Nephron (organoid): Measurements from ENCODE around the gene MYO16.

ENCODE experiments used
- H3K27ac Mint-ChIP-seq, 3 experiments: 2 replicates each; pipeline ENCODE4 v1.8.0; 2020; ENCODE audit warnings: mixed read lengths in 3 of 3, mild to moderate bottlenecking in 2 of 3, moderate library complexity in 1 of 3
- H3K27me3 Mint-ChIP-seq: 2 replicates; pipeline ENCODE4 v1.8.0; 2021; ENCODE audit warnings: low read depth, mild to moderate bottlenecking, moderate library complexity, mixed read lengths
- H3K36me3 Mint-ChIP-seq: 2 replicates; pipeline ENCODE4 v1.8.0; 2020; ENCODE audit warnings: low read depth, mixed read lengths
- H3K4me1 Mint-ChIP-seq: 2 replicates; pipeline ENCODE4 v1.8.0; 2020; ENCODE audit warnings: mixed read lengths
- H3K4me3 Mint-ChIP-seq, 3 experiments: 2 replicates each; pipeline ENCODE4 v1.8.0; 2020; ENCODE audit warnings: mild to moderate bottlenecking in 3 of 3, mixed read lengths in 3 of 3, moderate library complexity in 2 of 3
- H3K9me3 Mint-ChIP-seq: 2 replicates; pipeline ENCODE4 v1.8.0; 2020; ENCODE audit warnings: mixed read lengths
- CTCF ChIP-seq, 3 experiments: fragments of 200-600 bp; sonication (generic); IDR thresholded peaks; one replicate each; pipeline ENCODE4 v1.5.0; 2021; ENCODE audit warnings: antibody characterized with exemption in 3 of 3; ENCODE audit not compliant: unreplicated experiment in 3 of 3

Gene MYO16

GRCh38 chr13:108812661-108813060 lies 183.2 kb downstream of the MYO16 start:
- H3K4me3 Mint-ChIP-seq, result no peak overlapping the region
- H3K36me3 Mint-ChIP-seq, result peaks cover 5% of the 10 kb centered on the region
- no peak for TF ChIP-seq CTCF (IDR thresholded peaks at IDR 0.05; ENCODE audit: unreplicated experiment in 3 of 3)
- peaks cover 20% of the 10 kb centered on the region for H3K4me1 Mint-ChIP-seq
- no peaks in the 10 kb centered on the region for H3K9me3 Mint-ChIP-seq
- peak overlapping the region; percentile 12 to 64 (median 21) for H3K27ac Mint-ChIP-seq
- no peaks in the 10 kb centered on the region for H3K27me3 Mint-ChIP-seq

GRCh38 chr13:108813587-108814170 lies 184.3 kb downstream of the MYO16 start:
- peak overlapping the region in 2 of 3 experiments; percentile 50 to 59 for H3K27ac Mint-ChIP-seq
- peaks cover 20% of the 10 kb centered on the region for H3K4me1 Mint-ChIP-seq
- H3K27me3 Mint-ChIP-seq, result no peaks in the 10 kb centered on the region
- H3K9me3 Mint-ChIP-seq, result no peaks in the 10 kb centered on the region
- TF ChIP-seq CTCF (IDR thresholded peaks at IDR 0.05; ENCODE audit: unreplicated experiment in 3 of 3), result no peak
- H3K36me3 Mint-ChIP-seq, result peaks cover 5% of the 10 kb centered on the region
- no peak overlapping the region for H3K4me3 Mint-ChIP-seq

GRCh38 chr13:108816375-108816774 lies 187.0 kb downstream of the MYO16 start:
- Mint-ChIP-seq H3K36me3 (peaks cover 5% of the 10 kb centered on the region), H3K27ac (peak overlapping the region in 2 of 3 experiments; percentile 28 to 67), H3K9me3 (no peaks in the 10 kb centered on the region), H3K27me3 (no peaks in the 10 kb centered on the region), H3K4me3 (no peak overlapping the region), H3K4me1 (peaks cover 18% of the 10 kb centered on the region)
- no peak for TF ChIP-seq CTCF (IDR thresholded peaks at IDR 0.05; ENCODE audit: unreplicated experiment in 3 of 3)

GRCh38 chr13:108827646-108828045 lies 198.2 kb downstream of the MYO16 start:
- Mint-ChIP-seq H3K27me3 (no peaks in the 10 kb centered on the region), H3K9me3 (peaks cover 6% of the 10 kb centered on the region), H3K36me3 (peaks cover 3% of the 10 kb centered on the region)

GRCh38 chr13:108828086-108828815 lies 198.8 kb downstream of the MYO16 start:
- Mint-ChIP-seq H3K27ac (no peak overlapping the region), H3K9me3 (peaks cover 6% of the 10 kb centered on the region), H3K27me3 (no peaks in the 10 kb centered on the region), H3K4me1 (peaks cover 6% of the 10 kb centered on the region), H3K4me3 (no peak overlapping the region), H3K36me3 (peaks cover 3% of the 10 kb centered on the region)
- TF ChIP-seq CTCF (IDR thresholded peaks at IDR 0.05; ENCODE audit: unreplicated experiment in 3 of 3), result no peak

More at GRCh38 chr13:108827646-108828045, 198.2 kb downstream of the MYO16 start:
- Mint-ChIP-seq H3K27ac (peak overlapping the region in 2 of 3 experiments; percentile 48 to 54), H3K4me1 (peaks cover 6% of the 10 kb centered on the region), H3K4me3 (no peak overlapping the region)
- no peak for TF ChIP-seq CTCF (IDR thresholded peaks at IDR 0.05; ENCODE audit: unreplicated experiment in 3 of 3)
